ENCODE data around the gene C10orf67.

GRCh38 chr10:23281044-23281433, 63.6 kb downstream of the C10orf67 start:
- no peak for TF ChIP-seq CTCF (IDR thresholded peaks at IDR 0.05; ENCODE audit: low read depth, low read length)
- TF ChIP-seq MYC (IDR thresholded peaks at IDR 0.05; ENCODE audit: low read depth, low read length) = no peak
- TF ChIP-seq POLR2A (IDR thresholded peaks at IDR 0.05; ENCODE audit: extremely low read depth, insufficient read length) = no peak

Data from NB4 (cell line).